Lower leg skin (tissue), 4 donors: ENCODE results near the gene DUSP9. TPM values are rescaled to one million over a fixed set of nuclear protein-coding genes. Genes with fewer than 3 reads are reported as not detected.
"Not testable (repeated sequence)": the region's sequence is repeated elsewhere in the genome, so short reads cannot be mapped to it uniquely, and the experiment has no call there.

Experiments
- DNase-seq, 2 donors: peaks; one replicate each; pipeline ENCODE4 v3.0.0-alpha.2; 2019; ENCODE audit warnings: low spot score in 2 of 2
- H3K4me3 ChIP-seq: fragments of 200-600 bp; sonication (generic); 2 replicates; pipeline ENCODE4 v1.5.1; 2017; ENCODE audit warnings: mild to moderate bottlenecking, low read depth; ENCODE audit not compliant: poor library complexity, severe bottlenecking
- POLR2A ChIP-seq, 2 donors: fragments of 450-650 bp; IDR thresholded peaks; one replicate each; pipeline ENCODE4 v1.6.1; 2016 to 2017; ENCODE audit warnings: antibody characterized with exemption in 2 of 2, mild to moderate bottlenecking in 1 of 2, moderate library complexity in 1 of 2
- WGBS, 2 donors: methylation state at CpG; one replicate each; pipeline ENCODE4 v1.1.5; 2018; 5-methylcytosine and 5-hydroxymethylcytosine counted together
- intact Hi-C: fragments of 100-400 bp; cut with DNase I; formaldehyde crosslinking; loops from one replicate; pipeline ENCODE4 v1.15.0; 2023; ENCODE audit warnings: low total_unique reads
- total RNA-seq, 4 donors: library from RNA; depleted of rRNA; stranded (reverse); fragments of >200 nt; gene quantifications; one replicate each; pipeline ENCODE4 v1.1.0, GENCODE V29; 2016
- TF ChIP-seq, protein P1 (sequence below), 3 donors: fragments of 450-650 bp; IDR thresholded peaks; one replicate each; pipeline ENCODE4 v1.5.1; 2016; ENCODE audit warnings: antibody characterized with exemption in 3 of 3, mild to moderate bottlenecking in 3 of 3, moderate library complexity in 2 of 3

DUSP9 gene
- total RNA-seq, 4 donors from 2014 or later: 0.13 to 0.20 TPM; not detected in 2

DNA sequence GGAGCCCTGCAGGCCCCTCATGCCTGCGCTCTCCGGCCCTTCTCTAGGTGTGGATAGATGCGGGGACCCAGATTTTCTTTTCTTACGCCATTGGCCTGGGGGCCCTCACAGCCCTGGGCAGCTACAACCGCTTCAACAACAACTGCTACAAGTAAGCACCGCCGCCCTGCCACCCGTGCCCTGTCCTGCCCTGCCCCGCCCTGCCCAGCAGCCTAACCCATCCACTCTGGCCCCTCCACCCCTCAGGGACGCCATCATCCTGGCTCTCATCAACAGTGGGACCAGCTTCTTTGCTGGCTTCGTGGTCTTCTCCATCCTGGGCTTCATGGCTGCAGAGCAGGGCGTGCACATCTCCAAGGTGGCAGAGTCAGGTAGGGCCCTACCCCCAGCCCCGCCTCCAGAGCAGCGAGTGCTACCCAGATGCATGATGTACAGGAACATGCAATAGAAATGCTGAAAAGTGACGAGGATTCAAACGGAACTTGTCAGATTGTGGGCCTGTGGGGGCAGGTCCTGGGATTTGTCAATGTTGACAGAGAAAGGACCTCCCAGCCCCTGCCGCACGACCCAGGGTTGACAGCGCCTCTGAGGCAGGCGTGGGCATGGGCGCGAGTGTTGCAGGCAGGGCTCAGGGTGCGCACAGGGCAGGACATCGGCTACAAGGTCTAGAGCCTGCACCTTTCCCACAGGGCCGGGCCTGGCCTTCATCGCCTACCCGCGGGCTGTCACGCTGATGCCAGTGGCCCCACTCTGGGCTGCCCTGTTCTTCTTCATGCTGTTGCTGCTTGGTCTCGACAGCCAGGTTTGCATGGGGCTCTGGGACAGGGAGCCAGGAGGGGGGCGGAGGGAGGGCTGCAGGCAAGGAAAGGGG is 46.4 kb downstream of the DUSP9 start:
- no peak overlapping the region for H3K4me3 ChIP-seq
- no peak for TF ChIP-seq POLR2A (IDR thresholded peaks at IDR 0.05)
- TF ChIP-seq, protein P1, sequence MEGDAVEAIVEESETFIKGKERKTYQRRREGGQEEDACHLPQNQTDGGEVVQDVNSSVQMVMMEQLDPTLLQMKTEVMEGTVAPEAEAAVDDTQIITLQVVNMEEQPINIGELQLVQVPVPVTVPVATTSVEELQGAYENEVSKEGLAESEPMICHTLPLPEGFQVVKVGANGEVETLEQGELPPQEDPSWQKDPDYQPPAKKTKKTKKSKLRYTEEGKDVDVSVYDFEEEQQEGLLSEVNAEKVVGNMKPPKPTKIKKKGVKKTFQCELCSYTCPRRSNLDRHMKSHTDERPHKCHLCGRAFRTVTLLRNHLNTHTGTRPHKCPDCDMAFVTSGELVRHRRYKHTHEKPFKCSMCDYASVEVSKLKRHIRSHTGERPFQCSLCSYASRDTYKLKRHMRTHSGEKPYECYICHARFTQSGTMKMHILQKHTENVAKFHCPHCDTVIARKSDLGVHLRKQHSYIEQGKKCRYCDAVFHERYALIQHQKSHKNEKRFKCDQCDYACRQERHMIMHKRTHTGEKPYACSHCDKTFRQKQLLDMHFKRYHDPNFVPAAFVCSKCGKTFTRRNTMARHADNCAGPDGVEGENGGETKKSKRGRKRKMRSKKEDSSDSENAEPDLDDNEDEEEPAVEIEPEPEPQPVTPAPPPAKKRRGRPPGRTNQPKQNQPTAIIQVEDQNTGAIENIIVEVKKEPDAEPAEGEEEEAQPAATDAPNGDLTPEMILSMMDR (IDR thresholded peaks at IDR 0.05): no peak
- 28 to 76% methylated on average over 17 to 31 of the region's 31 CpGs for WGBS, 2 donors
- intact Hi-C loops: no loop called here
- DNase-seq: no peak

DNA sequence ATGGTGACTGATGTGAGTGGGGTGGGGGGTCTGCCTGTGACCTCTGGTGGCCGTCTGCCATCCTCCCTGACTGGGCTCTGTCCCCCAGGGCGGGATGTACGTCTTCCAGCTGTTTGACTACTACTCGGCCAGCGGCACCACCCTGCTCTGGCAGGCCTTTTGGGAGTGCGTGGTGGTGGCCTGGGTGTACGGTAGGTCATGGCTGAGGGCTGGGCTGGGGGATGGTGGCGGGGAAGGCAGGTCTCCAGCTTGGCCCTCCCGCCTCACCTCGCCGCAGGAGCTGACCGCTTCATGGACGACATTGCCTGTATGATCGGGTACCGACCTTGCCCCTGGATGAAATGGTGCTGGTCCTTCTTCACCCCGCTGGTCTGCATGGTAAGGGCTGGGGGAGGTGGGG is 47.3 kb downstream of the DUSP9 start:
- intact Hi-C loops, DNase-seq, H3K4me3 ChIP-seq: not testable (repeated sequence)
- WGBS, 2 donors: 85 to 93% methylated on average over 9 to 16 of the region's 16 CpGs

DNA sequence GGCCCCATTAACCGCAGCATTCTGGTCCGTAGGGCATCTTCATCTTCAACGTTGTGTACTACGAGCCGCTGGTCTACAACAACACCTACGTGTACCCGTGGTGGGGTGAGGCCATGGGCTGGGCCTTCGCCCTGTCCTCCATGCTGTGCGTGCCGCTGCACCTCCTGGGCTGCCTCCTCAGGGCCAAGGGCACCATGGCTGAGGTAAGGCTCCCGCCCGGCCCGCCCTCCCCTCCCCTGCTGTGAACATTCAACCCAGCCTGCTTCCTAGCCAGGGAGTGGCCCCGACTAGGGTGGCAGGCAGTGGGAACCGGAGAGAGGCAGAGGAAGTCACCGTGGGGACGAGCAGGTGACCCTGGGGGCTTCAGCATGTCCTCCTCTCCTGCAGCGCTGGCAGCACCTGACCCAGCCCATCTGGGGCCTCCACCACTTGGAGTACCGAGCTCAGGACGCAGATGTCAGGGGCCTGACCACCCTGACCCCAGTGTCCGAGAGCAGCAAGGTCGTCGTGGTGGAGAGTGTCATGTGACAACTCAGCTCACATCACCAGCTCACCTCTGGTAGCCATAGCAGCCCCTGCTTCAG is 47.8 kb downstream of the DUSP9 start:
- no peak for DNase-seq

DNA sequence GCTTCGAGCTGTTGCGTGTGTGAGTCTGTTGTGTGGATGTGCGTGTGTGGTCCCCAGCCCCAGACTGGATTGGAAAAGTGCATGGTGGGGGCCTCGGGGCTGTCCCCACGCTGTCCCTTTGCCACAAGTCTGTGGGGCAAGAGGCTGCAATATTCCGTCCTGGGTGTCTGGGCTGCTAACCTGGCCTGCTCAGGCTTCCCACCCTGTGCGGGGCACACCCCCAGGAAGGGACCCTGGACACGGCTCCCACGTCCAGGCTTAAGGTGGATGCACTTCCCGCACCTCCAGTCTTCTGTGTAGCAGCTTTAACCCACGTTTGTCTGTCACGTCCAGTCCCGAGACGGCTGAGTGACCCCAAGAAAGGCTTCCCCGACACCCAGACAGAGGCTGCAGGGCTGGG is 49.1 kb downstream of the DUSP9 start:
- WGBS, 2 donors: 79 to 87% methylated on average over 14 to 15 of the region's 15 CpGs
- H3K4me3 ChIP-seq: no peak overlapping the region
- no peak for DNase-seq
- TF ChIP-seq, protein P1 (IDR thresholded peaks at IDR 0.05): no peak
- TF ChIP-seq POLR2A (IDR thresholded peaks at IDR 0.05): no peak
- intact Hi-C loops: no loop called here

More for the DNA sequence above, 47.8 kb downstream of the DUSP9 start:
- H3K4me3 ChIP-seq: no peak overlapping the region
- TF ChIP-seq, protein P1 (IDR thresholded peaks at IDR 0.05): no peak
- no peak for TF ChIP-seq POLR2A (IDR thresholded peaks at IDR 0.05)
- intact Hi-C loops: no loop called here
- WGBS, 2 donors: 69 to 74% methylated on average over 5 to 21 of the region's 23 CpGs

DNA sequence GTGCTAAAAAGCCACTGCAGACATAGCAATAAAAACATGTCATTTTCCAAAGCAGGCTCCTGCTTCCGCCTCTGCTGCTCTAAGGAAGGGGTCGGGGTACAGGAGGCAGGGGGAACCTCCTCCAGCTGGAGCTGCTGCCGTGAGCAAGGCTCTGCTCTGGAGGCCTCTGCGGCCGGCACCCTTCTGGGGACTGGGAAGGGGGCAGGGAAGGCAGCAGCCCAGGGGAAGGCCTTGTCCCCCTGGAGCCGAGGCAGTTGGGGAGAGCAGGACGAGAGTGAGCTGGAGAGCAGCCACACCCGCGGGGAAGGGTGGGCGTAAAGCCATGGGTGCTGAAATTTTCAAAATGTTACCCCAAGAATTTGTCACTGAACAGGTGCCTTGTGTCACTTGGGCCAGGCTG is 49.5 kb downstream of the DUSP9 start:
- intact Hi-C loops, DNase-seq, H3K4me3 ChIP-seq: not testable (repeated sequence)
- 78 to 79% methylated on average over 7 to 10 of the region's 10 CpGs for WGBS, 2 donors

DNA sequence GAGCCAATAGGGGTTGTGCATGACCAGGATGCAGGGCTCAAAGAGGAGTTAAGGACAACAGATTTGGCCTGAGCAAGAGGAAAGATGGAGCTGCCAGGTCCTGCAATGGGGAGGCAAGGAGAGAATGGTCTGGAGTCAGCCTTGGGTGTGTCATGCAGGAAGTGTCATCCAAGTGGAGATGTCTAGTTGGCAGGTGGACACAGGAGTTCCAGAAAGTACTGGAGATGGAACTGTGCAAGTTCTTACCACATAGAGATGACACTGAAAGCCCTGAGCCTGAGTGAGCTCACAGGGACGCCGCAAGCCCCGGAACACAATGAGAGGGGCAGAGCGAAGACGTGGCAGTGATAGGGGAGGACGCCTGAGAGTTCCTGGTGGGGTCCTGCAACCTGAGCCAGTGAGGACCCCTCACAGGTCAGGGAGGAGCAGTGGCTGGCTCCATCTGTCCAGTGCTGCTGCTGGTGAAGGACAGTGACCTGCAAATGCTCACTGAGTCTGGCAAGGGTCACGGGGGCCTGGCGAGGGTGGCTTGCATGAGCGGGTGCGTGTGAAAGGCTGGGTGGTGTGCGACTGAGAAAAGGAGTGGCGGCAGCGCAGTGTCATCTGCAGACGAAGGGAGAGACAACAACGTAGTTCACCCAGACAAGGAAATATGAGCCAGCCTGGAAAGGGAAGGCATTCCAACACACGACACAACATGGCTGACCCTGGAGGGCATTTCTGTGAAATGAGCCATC is 50.2 kb downstream of the DUSP9 start:
- intact Hi-C loops, H3K4me3 ChIP-seq, DNase-seq: not testable (repeated sequence)
- 67 to 71% methylated on average over 13 to 16 of the region's 16 CpGs for WGBS, 2 donors
